ENCODE measurements around the gene S100A8.

The S100A8 gene

GRCh38 chr1:153395776-153396175, 4.9 kb upstream of the S100A8 start:
- Histone ChIP-seq H3K4me1 (no peaks in the 10 kb centered on the region), H3K79me2 (no peaks in the 10 kb centered on the region)

DNA sequence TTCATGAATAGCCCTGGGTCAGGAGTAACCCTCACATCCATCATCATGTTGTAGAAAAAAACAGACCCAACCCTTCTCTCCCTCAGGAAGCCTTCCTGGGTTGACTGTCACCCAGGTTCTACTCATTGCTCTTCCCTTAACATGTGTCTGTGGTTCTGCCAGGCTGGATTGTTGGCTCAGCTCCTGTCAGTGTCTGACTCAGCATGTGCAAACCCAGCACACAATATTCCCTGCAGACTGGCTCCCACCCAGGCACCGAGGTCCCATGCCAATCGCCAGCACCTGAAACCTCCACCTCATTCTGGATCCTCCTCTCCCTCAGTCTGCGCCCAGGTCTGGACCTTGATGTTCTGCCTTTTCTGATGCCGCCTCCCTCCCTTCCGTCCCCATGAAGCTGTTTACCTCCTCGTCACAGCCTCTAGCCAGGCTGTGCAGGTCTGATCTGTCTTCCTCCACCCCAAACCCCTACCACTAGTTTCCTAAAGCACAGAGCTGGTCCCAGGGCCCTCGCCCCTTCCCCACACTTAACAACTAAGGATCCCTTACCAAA, 4.3 kb upstream of the S100A8 start:
- Histone ChIP-seq H3K4me2 (ENCODE audit: low read length) (no peak overlapping the region), H3K9me3 (ENCODE audit: control insufficient read depth, low read length) (no peaks in the 10 kb centered on the region), H2AFZ (no peak overlapping the region), H3K27me3 (ENCODE audit: control insufficient read depth, insufficient read depth, low read length) (no peaks in the 10 kb centered on the region), H3K79me2 (no peaks in the 10 kb centered on the region), H3K4me3 (ENCODE audit: low read depth, low read length) (no peak overlapping the region), H3K9ac (no peak overlapping the region), H3K36me3 (ENCODE audit: control insufficient read depth, insufficient read depth, low read length) (no peaks in the 10 kb centered on the region), H3K27ac (no peak overlapping the region), H3K4me1 (no peaks in the 10 kb centered on the region)
- no peak for TF ChIP-seq CTCF (IDR thresholded peaks at IDR 0.05)

More at GRCh38 chr1:153395776-153396175, 4.9 kb upstream of the S100A8 start:
- Histone ChIP-seq H3K27ac (no peak overlapping the region), H3K9ac (no peak overlapping the region), H3K36me3 (ENCODE audit: control insufficient read depth, insufficient read depth, low read length) (no peaks in the 10 kb centered on the region), H3K9me3 (ENCODE audit: control insufficient read depth, low read length) (no peaks in the 10 kb centered on the region), H3K4me3 (ENCODE audit: low read depth, low read length) (no peak overlapping the region), H3K4me2 (ENCODE audit: low read length) (no peak overlapping the region), H2AFZ (no peak overlapping the region), H3K27me3 (ENCODE audit: control insufficient read depth, insufficient read depth, low read length) (no peaks in the 10 kb centered on the region)
- TF ChIP-seq CTCF (IDR thresholded peaks at IDR 0.05) = no peak

GRCh38 chr1:153394391-153394790, 3.5 kb upstream of the S100A8 start:
- Histone ChIP-seq H3K79me2 (no peaks in the 10 kb centered on the region), H3K36me3 (ENCODE audit: control insufficient read depth, insufficient read depth, low read length) (no peaks in the 10 kb centered on the region), H3K4me2 (ENCODE audit: low read length) (no peak overlapping the region), H3K4me3 (ENCODE audit: low read depth, low read length) (no peak overlapping the region), H2AFZ (no peak overlapping the region), H3K9me3 (ENCODE audit: control insufficient read depth, low read length) (no peaks in the 10 kb centered on the region), H3K27me3 (ENCODE audit: control insufficient read depth, insufficient read depth, low read length) (no peaks in the 10 kb centered on the region), H3K27ac (no peak overlapping the region), H3K4me1 (no peaks in the 10 kb centered on the region), H3K9ac (no peak overlapping the region)
- TF ChIP-seq CTCF (IDR thresholded peaks at IDR 0.05) = no peak

- Histone ChIP-seq H3K4me2 (ENCODE audit: low read length) (no peak overlapping the region), H3K9me3 (ENCODE audit: control insufficient read depth, low read length) (no peaks in the 10 kb centered on the region), H3K27ac (no peak overlapping the region), H3K4me1 (no peaks in the 10 kb centered on the region), H2AFZ (no peak overlapping the region), H3K36me3 (ENCODE audit: control insufficient read depth, insufficient read depth, low read length) (no peaks in the 10 kb centered on the region), H3K27me3 (ENCODE audit: control insufficient read depth, insufficient read depth, low read length) (no peaks in the 10 kb centered on the region), H3K9ac (no peak overlapping the region), H3K4me3 (ENCODE audit: low read depth, low read length) (no peak overlapping the region), H3K79me2 (no peaks in the 10 kb centered on the region)
- TF ChIP-seq CTCF (IDR thresholded peaks at IDR 0.05) = no peak
These were observed 3.1 kb upstream of the S100A8 start for GRCh38 chr1:153393926-153394325.

DNA sequence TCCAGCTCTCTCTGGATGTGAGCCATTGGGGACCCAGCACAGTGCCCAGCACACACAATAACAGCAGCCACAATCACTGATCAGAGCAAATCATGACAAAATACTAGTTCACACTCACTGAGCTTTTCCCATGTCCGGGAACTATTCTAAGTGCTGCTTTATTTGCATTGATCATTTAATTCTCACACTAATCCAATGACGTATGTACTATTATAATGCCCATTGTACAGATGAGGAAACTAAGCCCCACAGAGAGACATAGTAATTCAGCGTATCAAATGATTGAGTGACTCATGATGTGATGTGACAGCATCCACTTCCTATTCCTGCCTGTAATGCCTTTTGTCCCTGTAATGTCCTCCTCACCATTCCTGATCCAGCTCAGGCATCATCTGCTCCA, 1.9 kb upstream of the S100A8 start:
- Histone ChIP-seq H3K36me3 (ENCODE audit: control insufficient read depth, insufficient read depth, low read length) (no peaks in the 10 kb centered on the region), H2AFZ (no peak overlapping the region), H3K27ac (no peak overlapping the region), H3K27me3 (ENCODE audit: control insufficient read depth, insufficient read depth, low read length) (no peaks in the 10 kb centered on the region), H3K9me3 (ENCODE audit: control insufficient read depth, low read length) (no peaks in the 10 kb centered on the region), H3K4me1 (no peaks in the 10 kb centered on the region), H3K79me2 (no peaks in the 10 kb centered on the region), H3K4me3 (ENCODE audit: low read depth, low read length) (no peak overlapping the region), H3K9ac (no peak overlapping the region), H3K4me2 (ENCODE audit: low read length) (no peak overlapping the region)
- no peak for TF ChIP-seq CTCF (IDR thresholded peaks at IDR 0.05)

Data from parathyroid adenoma (tissue), 2 donors.